ENCODE data around the gene PRKAG3. TPM values are rescaled to one million over a fixed set of nuclear protein-coding genes. Genes with fewer than 3 reads are reported as not detected.

Gene PRKAG3
- total and polyA plus RNA-seq, 9 of the 15 experiments (the other 6 are each of a cell fraction or from before 2014, with no cell fraction given): not detected

- no peak for TF ChIP-seq DMBX1 (CRISPR knock-in tag; IDR thresholded peaks at IDR 0.05; ENCODE audit: borderline replicate concordance)
Observed at GRCh38 chr2:218819093-218819492, 12.5 kb downstream of the PRKAG3 start (continued).

GRCh38 chr2:218816561-218817011 lies 15.0 kb downstream of the PRKAG3 start:
- no TSS peak for BruUV-seq (replicated peaks)
- Histone ChIP-seq H2AFZ (ENCODE audit: low read depth, low read length) (no peak overlapping the region), H3K9me1 (ENCODE audit: control insufficient read depth, insufficient read depth, low read length) (no peaks in the 10 kb centered on the region), H3K4me1 (replicated peaks in 1 of 2; ENCODE audit: control insufficient read depth in 2 of 2, insufficient read depth in 2 of 2, low read length in 2 of 2) (no peaks in the 10 kb centered on the region), H3K4me2 (ENCODE audit: insufficient read depth, low read length) (no peak overlapping the region), H4K20me1 (replicated peaks; ENCODE audit: control insufficient read depth, insufficient read depth, low read length) (no peaks in the 10 kb centered on the region), H3K4me3 (no peak overlapping the region), H3K27ac (ENCODE audit: extremely low read depth, low read depth, low read length) (no peak overlapping the region), H3K79me2 (ENCODE audit: control insufficient read depth, insufficient read depth, low read length) (no peaks in the 10 kb centered on the region), H3K27me3 (ENCODE audit: control insufficient read depth in 2 of 2, insufficient read depth in 2 of 2, low read length in 2 of 2) (peaks cover 18 to 63% of the 10 kb centered on the region in 2 experiments; a peak in 4 of 5 replicates), H3K9ac (ENCODE audit: insufficient read depth in 1 of 2, low read depth in 2 of 2, low read length in 2 of 2) (no peak overlapping the region), H3K36me3 (ENCODE audit: control insufficient read depth, insufficient read depth, low read length) (no peaks in the 10 kb centered on the region), H3K9me3 (replicated peaks; ENCODE audit: control insufficient read depth, insufficient read depth, low read depth, low read length) (no peaks in the 10 kb centered on the region)
- intact Hi-C loops (cut with micrococcal nuclease) (no loop called here), in situ Hi-C loops (cut with MboI) (no loop called here)
- ATAC-seq (no peak), FAIRE-seq (no peak), DNase-seq (ENCODE audit: extremely low read depth in 1 of 4, low spot score in 3 of 4) (no peak)
- ChIA-PET CTCF (ENCODE audit: low intra/inter-chr PET ratio) (no interaction called here), POLR2A (interaction anchor here (0.5 to 1.2 kb wide), 3 partner anchors 34 to 621 kb away, joined by 3 read pairs; partner anchors contain the start of gene CYP27A1)
- 0% methylated on average over 1 of the region's 2 CpGs for WGBS (ENCODE audit: insufficient coverage, low coverage, missing lambda C conversion rate)
- TF ChIP-seq SLC30A9 (CRISPR knock-in tag; IDR thresholded peaks at IDR 0.05) (no peak), POLR2AphosphoS2 (IDR thresholded peaks at IDR 0.05; ENCODE audit: low read length) (no peak), CHAMP1 (IDR thresholded peaks at IDR 0.05) (no peak), FOS (IDR thresholded peaks at IDR 0.05; ENCODE audit: extremely low read depth, insufficient read length) (no peak), NFRKB (IDR thresholded peaks at IDR 0.05; ENCODE audit: low read depth) (no peak), CEBPB (tag; IDR thresholded peaks at IDR 0.05) (no peak), ZBTB12 (CRISPR knock-in tag; IDR thresholded peaks at IDR 0.05) (no peak), POLR3A (IDR thresholded peaks at IDR 0.05; ENCODE audit: borderline replicate concordance, extremely low read depth, insufficient read depth, insufficient read length) (no peak), ATF4 (CRISPR knock-in tag; IDR thresholded peaks at IDR 0.05) (no peak), BRD4 (IDR thresholded peaks at IDR 0.05) (no peak), ARHGAP35 (IDR thresholded peaks at IDR 0.05; ENCODE audit: partially characterized antibody) (no peak), SMARCE1 (IDR thresholded peaks at IDR 0.05) (no peak), ETS2 (tag; IDR thresholded peaks at IDR 0.05; ENCODE audit: borderline replicate concordance, poor library complexity, severe bottlenecking) (no peak)

Data from K562 (cell line).